Activated T-cell treated with anti-CD3 and anti-CD28 coated beads, Interleukin-2, amount 50 U/mL, for 24 hours (primary cell): ENCODE data around the gene SLC26A8.

Experiments used
- DNase-seq: peaks from one replicate; pipeline ENCODE4 v3.0.0-alpha.2; 2020
- H3K27ac Mint-ChIP-seq: 2 replicates; pipeline ENCODE4 v1.8.0; 2020; ENCODE audit warnings: mild to moderate bottlenecking, mixed read lengths
- H3K27me3 Mint-ChIP-seq: 2 replicates; pipeline ENCODE4 v1.8.0; 2020; ENCODE audit warnings: mixed read lengths
- H3K36me3 Mint-ChIP-seq: 2 replicates; pipeline ENCODE4 v1.8.0; 2020; ENCODE audit warnings: low read depth, mixed read lengths
- H3K4me1 Mint-ChIP-seq: 2 replicates; pipeline ENCODE4 v1.8.0; 2020; ENCODE audit warnings: low read depth, mixed read lengths
- H3K4me3 Mint-ChIP-seq: 2 replicates; pipeline ENCODE4 v1.8.0; 2020; ENCODE audit warnings: mild to moderate bottlenecking, moderate library complexity, mixed read lengths
- H3K9me3 Mint-ChIP-seq: 2 replicates; pipeline ENCODE4 v1.8.0; 2020; ENCODE audit warnings: mixed read lengths

The SLC26A8 gene

GRCh38 chr6:35896228-35896627, 128.2 kb downstream of the SLC26A8 start:
- Mint-ChIP-seq H3K27me3 (no peaks in the 10 kb centered on the region), H3K36me3 (peaks cover 74% of the 10 kb centered on the region), H3K4me3 (no peak overlapping the region), H3K4me1 (peaks cover 32% of the 10 kb centered on the region), H3K27ac (no peak overlapping the region), H3K9me3 (no peaks in the 10 kb centered on the region)
- no peak for DNase-seq

GRCh38 chr6:35895560-35895959, 128.9 kb downstream of the SLC26A8 start:
- H3K9me3 Mint-ChIP-seq = no peaks in the 10 kb centered on the region
- H3K27me3 Mint-ChIP-seq = no peaks in the 10 kb centered on the region
- no peak for DNase-seq
- peaks cover 73% of the 10 kb centered on the region for H3K36me3 Mint-ChIP-seq
- no peak overlapping the region for H3K27ac Mint-ChIP-seq
- H3K4me3 Mint-ChIP-seq = no peak overlapping the region
- peaks cover 32% of the 10 kb centered on the region for H3K4me1 Mint-ChIP-seq

- Mint-ChIP-seq H3K4me1 (peaks cover 30% of the 10 kb centered on the region), H3K4me3 (no peak overlapping the region), H3K27me3 (no peaks in the 10 kb centered on the region), H3K36me3 (peaks cover 71% of the 10 kb centered on the region), H3K27ac (no peak overlapping the region), H3K9me3 (no peaks in the 10 kb centered on the region)
- DNase-seq = no peak
Observed at GRCh38 chr6:35894776-35895175, 129.7 kb downstream of the SLC26A8 start.
